Adrenal gland (tissue), 5 donors: ENCODE data around the gene PLCH2.

Experiments
- CTCF ChIP-seq, 6 experiments: fragments of 450-650 bp in 4 of 6; fragments of 200-600 bp in 2 of 6; sonication (generic) in 1 of 6; IDR thresholded peaks; 1 replicate in 5 of 6; 2 replicates in 1 of 6; pipeline versions ENCODE4 v1.5.1 to v1.8.0; 2016 to 2021; ENCODE audit warnings: antibody characterized with exemption in 6 of 6, mild to moderate bottlenecking in 2 of 6, moderate library complexity in 1 of 6
- POLR2A ChIP-seq, 2 donors: fragments of 450-650 bp; IDR thresholded peaks; one replicate each; pipeline ENCODE4 v1.6.1; 2017; ENCODE audit warnings: antibody characterized with exemption in 2 of 2, mild to moderate bottlenecking in 2 of 2, moderate library complexity in 1 of 2
- donor health status: DM: no; HTN: no; CAD: no.

DNA sequence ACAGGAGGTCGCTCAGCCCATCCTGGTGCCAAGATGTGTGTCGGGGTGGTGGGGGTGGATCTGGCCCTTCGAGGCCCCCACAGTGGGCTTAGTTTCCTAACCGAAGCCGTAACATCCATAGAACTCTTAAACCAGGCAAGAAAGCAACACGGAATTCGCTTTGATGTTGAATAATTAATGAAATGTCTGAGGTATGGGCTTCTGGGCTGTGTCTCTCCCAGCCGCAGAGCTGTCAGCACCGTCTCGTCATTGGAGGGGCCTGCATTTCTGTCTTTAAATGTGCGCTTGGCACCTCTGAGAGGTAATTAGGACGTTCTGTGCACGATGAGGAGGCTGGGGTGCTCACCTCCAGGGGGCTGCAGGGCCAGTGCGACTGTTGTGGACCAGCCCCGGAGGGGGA lies 13.3 kb upstream of the PLCH2 start:
- no peak for TF ChIP-seq CTCF (IDR thresholded peaks at IDR 0.05)
- TF ChIP-seq POLR2A (IDR thresholded peaks at IDR 0.05) = no peak
